Measurements from ENCODE around the gene ARHGAP10. TPM values are rescaled to one million over a fixed set of nuclear protein-coding genes. Genes with fewer than 3 reads are reported as not detected.

ARHGAP10 gene
- total RNA-seq, 1 donor from 2014 or later: 15.5 TPM

DNA sequence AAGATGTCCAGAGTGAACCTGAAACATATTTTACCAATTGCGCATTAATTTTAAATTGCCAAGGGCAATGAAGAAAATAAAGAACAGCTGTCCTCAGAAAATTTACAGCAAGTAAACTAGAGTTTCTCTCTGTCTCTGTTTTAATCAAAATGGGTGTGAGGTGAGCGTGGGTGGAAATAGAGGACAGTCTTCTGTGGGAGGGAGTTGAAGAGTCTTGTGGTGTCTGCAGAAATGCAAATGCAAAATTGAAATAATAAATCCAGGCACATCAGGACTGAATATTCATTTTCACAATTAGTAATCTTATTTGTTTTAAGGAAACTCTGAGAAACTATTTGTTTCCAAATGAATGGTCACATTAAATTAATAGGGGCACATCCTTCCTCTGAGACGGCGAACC, 192.0 kb downstream of the ARHGAP10 start:
- no peak for DNase-seq (ENCODE audit: low read depth)
- Histone ChIP-seq H3K36me3 (ENCODE audit: control insufficient read depth, insufficient read depth, low read length) (no peaks in the 10 kb centered on the region), H3K27me3 (ENCODE audit: control insufficient read depth, insufficient read depth, low read length) (no peaks in the 10 kb centered on the region), H3K4me3 (ENCODE audit: low read depth, low read length) (no peak overlapping the region)
- TF ChIP-seq, protein P1, sequence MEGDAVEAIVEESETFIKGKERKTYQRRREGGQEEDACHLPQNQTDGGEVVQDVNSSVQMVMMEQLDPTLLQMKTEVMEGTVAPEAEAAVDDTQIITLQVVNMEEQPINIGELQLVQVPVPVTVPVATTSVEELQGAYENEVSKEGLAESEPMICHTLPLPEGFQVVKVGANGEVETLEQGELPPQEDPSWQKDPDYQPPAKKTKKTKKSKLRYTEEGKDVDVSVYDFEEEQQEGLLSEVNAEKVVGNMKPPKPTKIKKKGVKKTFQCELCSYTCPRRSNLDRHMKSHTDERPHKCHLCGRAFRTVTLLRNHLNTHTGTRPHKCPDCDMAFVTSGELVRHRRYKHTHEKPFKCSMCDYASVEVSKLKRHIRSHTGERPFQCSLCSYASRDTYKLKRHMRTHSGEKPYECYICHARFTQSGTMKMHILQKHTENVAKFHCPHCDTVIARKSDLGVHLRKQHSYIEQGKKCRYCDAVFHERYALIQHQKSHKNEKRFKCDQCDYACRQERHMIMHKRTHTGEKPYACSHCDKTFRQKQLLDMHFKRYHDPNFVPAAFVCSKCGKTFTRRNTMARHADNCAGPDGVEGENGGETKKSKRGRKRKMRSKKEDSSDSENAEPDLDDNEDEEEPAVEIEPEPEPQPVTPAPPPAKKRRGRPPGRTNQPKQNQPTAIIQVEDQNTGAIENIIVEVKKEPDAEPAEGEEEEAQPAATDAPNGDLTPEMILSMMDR (IDR thresholded peaks at IDR 0.05; ENCODE audit: insufficient read depth, low read length, poor library complexity, severe bottlenecking): no peak

DNA sequence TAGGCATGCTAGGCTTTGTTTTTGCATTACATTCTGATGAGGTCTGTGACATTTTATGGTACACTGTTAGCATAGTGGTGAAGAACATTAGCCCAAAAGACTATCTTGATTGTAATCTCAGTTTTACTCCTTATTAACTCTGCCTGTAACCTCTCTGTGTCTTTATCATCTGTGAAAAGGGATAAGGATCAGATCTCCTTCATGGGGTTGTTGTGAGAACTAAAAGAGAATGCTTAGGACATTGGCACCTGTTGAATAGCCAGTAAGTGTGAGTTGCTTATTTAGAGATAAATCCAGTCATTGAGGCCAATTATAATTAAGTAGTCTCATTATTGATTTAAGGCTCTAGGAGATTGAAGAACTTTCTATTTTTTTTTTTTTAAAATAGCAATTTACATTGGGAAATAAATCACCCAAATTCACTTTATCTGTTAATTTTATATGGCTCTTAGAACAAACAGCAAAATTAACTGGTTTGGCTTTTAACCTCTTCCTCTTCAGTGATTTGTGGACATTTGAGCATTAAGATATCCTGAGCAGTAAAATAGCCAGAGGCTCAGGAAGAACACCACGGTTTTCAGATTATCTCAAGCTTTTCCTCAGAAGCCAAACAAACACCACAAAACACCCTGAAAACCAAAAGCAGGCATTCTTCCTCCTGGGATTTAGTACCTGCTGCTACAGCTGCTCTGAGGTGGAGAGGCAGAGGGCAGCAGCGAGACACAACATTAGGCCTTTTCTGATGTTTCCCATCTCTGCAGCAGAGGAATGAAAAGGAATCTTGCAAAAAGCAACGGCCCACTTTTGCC, 192.9 kb downstream of the ARHGAP10 start:
- Histone ChIP-seq H3K27me3 (ENCODE audit: control insufficient read depth, insufficient read depth, low read length) (no peaks in the 10 kb centered on the region), H3K36me3 (ENCODE audit: control insufficient read depth, insufficient read depth, low read length) (no peaks in the 10 kb centered on the region), H3K4me3 (ENCODE audit: low read depth, low read length) (no peak overlapping the region)
- TF ChIP-seq, protein P1 (IDR thresholded peaks at IDR 0.05; ENCODE audit: insufficient read depth, low read length, poor library complexity, severe bottlenecking): peak; percentile 74
- DNase-seq (ENCODE audit: low read depth): no peak

DNA sequence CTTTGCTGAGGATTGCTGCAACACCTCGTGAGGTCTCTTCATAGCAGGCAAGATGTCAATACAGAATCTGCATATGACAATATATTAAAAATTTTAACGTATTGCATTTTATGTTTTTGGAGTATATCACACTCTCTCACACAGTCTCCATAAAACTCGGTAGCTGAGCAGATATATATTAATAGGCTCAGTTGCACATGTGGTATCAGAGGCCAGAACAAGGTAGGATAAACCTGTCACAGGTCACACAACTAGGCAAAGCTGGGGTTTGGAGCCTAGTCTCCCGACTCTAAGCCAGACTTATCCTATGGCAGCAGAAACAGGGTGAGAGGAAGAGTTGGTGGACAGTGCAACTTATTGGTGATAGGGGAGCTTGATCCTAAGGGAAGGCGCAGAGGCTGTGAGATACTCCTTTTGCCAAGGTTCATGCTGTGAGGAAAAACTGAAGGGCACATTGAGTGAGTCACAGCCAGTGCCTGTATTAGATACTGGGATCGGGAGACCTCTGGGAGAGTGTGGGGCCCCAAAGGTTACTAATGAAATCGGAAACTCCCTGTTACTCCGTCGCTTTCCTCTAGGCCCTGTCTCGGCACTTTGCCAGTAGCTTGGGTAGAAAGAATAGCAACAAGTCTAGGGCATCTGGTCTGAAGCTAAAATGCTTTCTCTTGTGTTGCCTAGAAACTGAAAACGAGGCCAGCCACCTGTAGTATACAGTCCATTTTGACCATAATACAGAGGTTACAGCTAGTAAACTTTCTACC, 195.7 kb downstream of the ARHGAP10 start:
- Histone ChIP-seq H3K36me3 (ENCODE audit: control insufficient read depth, insufficient read depth, low read length) (no peaks in the 10 kb centered on the region), H3K4me3 (ENCODE audit: low read depth, low read length) (no peak overlapping the region), H3K27me3 (ENCODE audit: control insufficient read depth, insufficient read depth, low read length) (no peaks in the 10 kb centered on the region)
- TF ChIP-seq, protein P1 (IDR thresholded peaks at IDR 0.05; ENCODE audit: insufficient read depth, low read length, poor library complexity, severe bottlenecking): no peak
- no peak for DNase-seq (ENCODE audit: low read depth)

DNA sequence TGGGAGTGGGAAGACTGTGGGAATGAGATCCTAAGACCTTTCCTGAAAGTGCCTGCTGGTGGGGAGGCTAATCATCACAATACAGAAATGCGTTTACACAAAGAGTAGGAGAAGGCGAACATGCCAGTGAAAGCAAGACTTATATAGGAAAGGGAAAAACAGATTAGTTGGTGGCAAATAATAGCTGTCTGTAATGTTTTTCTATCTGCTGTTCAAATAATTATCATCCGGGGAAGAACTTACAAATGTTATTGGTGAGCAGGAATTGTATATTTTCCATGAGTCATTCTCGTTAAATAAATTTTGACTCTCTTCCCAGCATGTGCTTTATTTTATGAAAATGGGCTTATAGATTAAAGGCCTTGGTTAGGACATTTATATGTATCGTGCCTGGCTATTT, 196.5 kb downstream of the ARHGAP10 start:
- Histone ChIP-seq H3K4me3 (ENCODE audit: low read depth, low read length) (no peak overlapping the region), H3K27me3 (ENCODE audit: control insufficient read depth, insufficient read depth, low read length) (no peaks in the 10 kb centered on the region), H3K36me3 (ENCODE audit: control insufficient read depth, insufficient read depth, low read length) (no peaks in the 10 kb centered on the region)
- TF ChIP-seq, protein P1 (IDR thresholded peaks at IDR 0.05; ENCODE audit: insufficient read depth, low read length, poor library complexity, severe bottlenecking): no peak
- DNase-seq (ENCODE audit: low read depth): no peak

DNA sequence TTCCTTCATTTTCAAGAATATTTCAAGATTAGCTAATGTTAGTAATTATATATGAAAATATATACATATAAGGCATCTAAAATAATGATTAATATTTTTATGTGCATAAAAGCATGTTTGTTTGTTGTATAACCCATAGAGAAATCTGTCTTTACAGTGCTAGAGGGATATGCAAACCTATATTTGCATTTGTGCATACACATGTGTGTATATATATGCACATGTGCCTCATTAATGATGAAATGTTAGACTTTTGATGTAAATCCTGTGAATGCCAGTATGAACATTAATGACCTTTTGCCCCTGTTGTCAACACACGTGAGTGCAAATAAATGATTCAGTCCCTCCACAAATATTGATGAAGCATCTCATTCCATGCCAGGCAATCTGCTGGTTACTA, 197.9 kb downstream of the ARHGAP10 start:
- Histone ChIP-seq H3K4me3 (ENCODE audit: low read depth, low read length) (no peak overlapping the region), H3K36me3 (ENCODE audit: control insufficient read depth, insufficient read depth, low read length) (no peaks in the 10 kb centered on the region), H3K27me3 (ENCODE audit: control insufficient read depth, insufficient read depth, low read length) (no peaks in the 10 kb centered on the region)
- TF ChIP-seq, protein P1 (IDR thresholded peaks at IDR 0.05; ENCODE audit: insufficient read depth, low read length, poor library complexity, severe bottlenecking): no peak
- DNase-seq (ENCODE audit: low read depth): no peak

Measured in kidney epithelial cell (primary cell).